Measurements from ENCODE around the gene GSS. TPM values are rescaled to one million over a fixed set of nuclear protein-coding genes. Genes with fewer than 3 reads are reported as not detected.
A peak's percentile ranks its signal among the peaks of the same experiment; 100 is the strongest.

Gene GSS
- total and polyA plus RNA-seq, 12 donors = 52.4 to 120 (median 79.6) TPM

GRCh38 chr20:35000922-35001595 is 45.5 kb upstream of the GSS start:
- TF ChIP-seq CTCF (IDR thresholded peaks at IDR 0.05) = no peak
- no peak for TF ChIP-seq POLR2A (IDR thresholded peaks at IDR 0.05)
- H3K4me3 ChIP-seq = no peak overlapping the region
- no peak for DNase-seq
- peaks cover 0 to 87% of the 10 kb centered on the region in 2 donors for H3K36me3 ChIP-seq (replicated peaks in 1 of 2)
- WGBS, 4 donors = 94 to 96% (median 96%) methylated on average over 23 to 28 of the region's 28 CpGs
- peaks cover 0 to 3% of the 10 kb centered on the region in 2 donors for H3K4me1 ChIP-seq (replicated peaks in 1 of 2)
- no peaks in the 10 kb centered on the region for H3K9me3 ChIP-seq (replicated peaks in 1 of 3)
- no peaks in the 10 kb centered on the region for H3K27me3 ChIP-seq
- H3K27ac ChIP-seq = no peak overlapping the region
- intact Hi-C loops (cut with DNase I) = no loop called here

- TF ChIP-seq CTCF (IDR thresholded peaks at IDR 0.05) = no peak
- no peak for TF ChIP-seq POLR2A (IDR thresholded peaks at IDR 0.05)
- Histone ChIP-seq H3K4me1 (replicated peaks in 1 of 2) (peaks cover 0 to 3% of the 10 kb centered on the region in 2 donors), H3K27me3 (no peaks in the 10 kb centered on the region), H3K4me3 (no peak overlapping the region), H3K9me3 (replicated peaks in 1 of 3) (no peaks in the 10 kb centered on the region), H3K27ac (no peak overlapping the region), H3K36me3 (replicated peaks in 1 of 2) (peaks cover 0 to 87% of the 10 kb centered on the region in 2 donors)
- WGBS, 4 donors = 93 to 95% (median 94%) methylated on average over 9 to 28 of the region's 28 CpGs
- no peak for DNase-seq
- intact Hi-C loops (cut with DNase I) = no loop called here
Measured at GRCh38 chr20:35000311-35000921, 44.8 kb upstream of the GSS start.

GRCh38 chr20:34999782-35000181 is 44.2 kb upstream of the GSS start:
- intact Hi-C loops (cut with DNase I) = loop anchor here in 1 of 2 donors (10.0 kb wide), 1 partner anchor 215 kb away; no protein-coding TSS in a partner anchor
- DNase-seq = no peak
- TF ChIP-seq CTCF (IDR thresholded peaks at IDR 0.05) = no peak
- TF ChIP-seq POLR2A (IDR thresholded peaks at IDR 0.05) = no peak
- 80 to 92% (median 83%) methylated on average over 10 of the region's 10 CpGs for WGBS, 4 donors
- no peaks in the 10 kb centered on the region for H3K27me3 ChIP-seq
- no peaks in the 10 kb centered on the region for H3K9me3 ChIP-seq (replicated peaks in 1 of 3)
- H3K27ac ChIP-seq = no peak overlapping the region
- no peak overlapping the region for H3K4me3 ChIP-seq
- peaks cover 0 to 3% of the 10 kb centered on the region in 2 donors for H3K4me1 ChIP-seq (replicated peaks in 1 of 2)
- H3K36me3 ChIP-seq (replicated peaks in 1 of 2) = peaks cover 0 to 81% of the 10 kb centered on the region in 2 donors

- H3K9me3 ChIP-seq (replicated peaks in 1 of 3) = no peaks in the 10 kb centered on the region
- peaks cover 0 to 75% of the 10 kb centered on the region in 2 donors for H3K36me3 ChIP-seq (replicated peaks in 1 of 2)
- DNase-seq = peak in 2 of 7 donors; percentile 41 to 53
- peaks cover 0 to 3% of the 10 kb centered on the region in 2 donors for H3K4me1 ChIP-seq (replicated peaks in 1 of 2)
- no peaks in the 10 kb centered on the region for H3K27me3 ChIP-seq
- intact Hi-C loops (cut with DNase I) = loop anchor here in 1 of 2 donors (10.0 kb wide), 1 partner anchor 216 kb away; no protein-coding TSS in a partner anchor
- peak overlapping the region in 1 of 5 donors; percentile 58 for H3K27ac ChIP-seq
- no peak overlapping the region for H3K4me3 ChIP-seq
- WGBS, 4 donors = 71 to 91% (median 84%) methylated on average over 12 to 25 of the region's 25 CpGs
- no peak for TF ChIP-seq POLR2A (IDR thresholded peaks at IDR 0.05)
- TF ChIP-seq CTCF (IDR thresholded peaks at IDR 0.05) = no peak
Measured at GRCh38 chr20:34999021-34999451, 43.4 kb upstream of the GSS start.
